ENCODE measurements around the gene OR2B6. TPM values are rescaled to one million over a fixed set of nuclear protein-coding genes. Genes with fewer than 3 reads are reported as not detected.

Gene OR2B6
- total and polyA plus RNA-seq, 2 of the 13 experiments (the other 11 are each of a cell fraction or from before 2014, with no cell fraction given): 1.2 TPM; not detected in 1

- WGBS (ENCODE audit: low lambda C conversion rate): 41% methylated on average over 4 of the region's 4 CpGs
- H3K9me3 ChIP-seq (ENCODE audit: low read length): no peaks in the 10 kb centered on the region
- BruUV-seq (replicated peaks): no TSS peak
- no peak overlapping the region for H2AFZ ChIP-seq (ENCODE audit: low read length)
- no peaks in the 10 kb centered on the region for H3K79me2 ChIP-seq (ENCODE audit: insufficient read depth, low read length)
- H3K27me3 ChIP-seq (ENCODE audit: control insufficient read depth in 1 of 2, insufficient read depth in 2 of 2, low read length in 2 of 2): no peaks in the 10 kb centered on the region
- in situ Hi-C loops (cut with HindIII; ENCODE audit: extremely low pct_ligation_motif_present, low pct_unique_long_range_greater_than_20kb) (no loop called here), intact Hi-C loops (cut with micrococcal nuclease; ENCODE audit: unreplicated experiment) (no loop called here)
- no peak overlapping the region for H3K9ac ChIP-seq (ENCODE audit: insufficient read depth, low read depth, low read length)
- H3K4me2 ChIP-seq (ENCODE audit: low read depth, low read length): no peak overlapping the region
- no peaks in the 10 kb centered on the region for H3K36me3 ChIP-seq (replicated peaks in 1 of 2; ENCODE audit: control insufficient read depth in 1 of 2, insufficient read depth in 2 of 2, low read length in 2 of 2)
- H4K20me1 ChIP-seq (ENCODE audit: insufficient read depth, low read length): no peaks in the 10 kb centered on the region
- FAIRE-seq (no peak), ATAC-seq (no peak), DNase-seq (ENCODE audit: low spot score) (no peak)
- H3K4me1 ChIP-seq (ENCODE audit: insufficient read depth, low read length): no peaks in the 10 kb centered on the region
- no peak for TF ChIP-seq SRSF4 (IDR thresholded peaks at IDR 0.05; ENCODE audit: low read depth, low read length, poor library complexity, severe bottlenecking)
- TF ChIP-seq TARDBP (CRISPR knock-in tag; IDR thresholded peaks at IDR 0.05): no peak
- no peak for TF ChIP-seq MTA3 (CRISPR knock-in tag; IDR thresholded peaks at IDR 0.05)
- TF ChIP-seq ZSCAN29 (CRISPR knock-in tag; conservative IDR thresholded peaks at IDR 0.05): no peak
- TF ChIP-seq ZBTB21 (CRISPR knock-in tag; IDR thresholded peaks at IDR 0.05): no peak
- no peak for TF ChIP-seq ATAD3A (CRISPR knock-in tag; IDR thresholded peaks at IDR 0.05)
- no peak for TF ChIP-seq ELF3 (CRISPR knock-in tag; IDR thresholded peaks at IDR 0.05)
- TF ChIP-seq MED13 (CRISPR knock-in tag; IDR thresholded peaks at IDR 0.05): no peak
- TF ChIP-seq, protein P1, sequence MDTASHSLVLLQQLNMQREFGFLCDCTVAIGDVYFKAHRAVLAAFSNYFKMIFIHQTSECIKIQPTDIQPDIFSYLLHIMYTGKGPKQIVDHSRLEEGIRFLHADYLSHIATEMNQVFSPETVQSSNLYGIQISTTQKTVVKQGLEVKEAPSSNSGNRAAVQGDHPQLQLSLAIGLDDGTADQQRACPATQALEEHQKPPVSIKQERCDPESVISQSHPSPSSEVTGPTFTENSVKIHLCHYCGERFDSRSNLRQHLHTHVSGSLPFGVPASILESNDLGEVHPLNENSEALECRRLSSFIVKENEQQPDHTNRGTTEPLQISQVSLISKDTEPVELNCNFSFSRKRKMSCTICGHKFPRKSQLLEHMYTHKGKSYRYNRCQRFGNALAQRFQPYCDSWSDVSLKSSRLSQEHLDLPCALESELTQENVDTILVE (CRISPR knock-in tag; IDR thresholded peaks at IDR 0.05): no peak
- TF ChIP-seq, protein P2, sequence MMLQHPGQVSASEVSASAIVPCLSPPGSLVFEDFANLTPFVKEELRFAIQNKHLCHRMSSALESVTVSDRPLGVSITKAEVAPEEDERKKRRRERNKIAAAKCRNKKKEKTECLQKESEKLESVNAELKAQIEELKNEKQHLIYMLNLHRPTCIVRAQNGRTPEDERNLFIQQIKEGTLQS (CRISPR knock-in tag; IDR thresholded peaks at IDR 0.05): no peak
- no peak for TF ChIP-seq HOXA5 (CRISPR knock-in tag; IDR thresholded peaks at IDR 0.05)
- no peak for TF ChIP-seq KDM5B (CRISPR knock-in tag; IDR thresholded peaks at IDR 0.05; ENCODE audit: borderline replicate concordance)
- TF ChIP-seq ZNF564 (CRISPR knock-in tag; IDR thresholded peaks at IDR 0.05): no peak
- no peak for TF ChIP-seq BCL3 (CRISPR knock-in tag; IDR thresholded peaks at IDR 0.05)
- no peak for TF ChIP-seq KLF12 (CRISPR knock-in tag; IDR thresholded peaks at IDR 0.05; ENCODE audit: borderline replicate concordance)
- TF ChIP-seq POLR2A (IDR thresholded peaks at IDR 0.05; ENCODE audit: insufficient read depth in 1 of 2, low read depth in 2 of 2, low read length in 2 of 2): no peak
- H3K27ac ChIP-seq (ENCODE audit: extremely low read length, insufficient read depth, low read length): no peak overlapping the region
- no peak overlapping the region for H3K4me3 ChIP-seq (replicated peaks in 1 of 3; ENCODE audit: insufficient read depth in 1 of 3, low read depth in 2 of 3, low read length in 3 of 3)
- ChIA-PET POLR2A (no interaction called here), CTCF (ENCODE audit: low intra/inter-chr PET ratio, low total read pairs) (no interaction called here)
These were observed 15.7 kb downstream of the OR2B6 start for GRCh38 chr6:27972750-27973149.
